Body of pancreas (tissue), 4 donors: ENCODE results near the gene INAFM1. TPM values are rescaled to one million over a fixed set of nuclear protein-coding genes. Genes with fewer than 3 reads are reported as not detected.

Source experiments
- ATAC-seq: fragments of 150-250 bp; one replicate; pipeline ENCODE4 v1.9.1; 2016
- DNase-seq, 4 donors: peaks; one replicate each; pipeline ENCODE4 v3.0.0-alpha.2; 2019
- H3K27ac ChIP-seq, 4 donors: fragments of 200-600 bp; sonication (generic); 1 replicate in 3 of 4; 2 replicates in 1 of 4; pipeline versions ENCODE4 v1.5.1 to v1.6.1; 2016 to 2019; ENCODE audit warnings: mild to moderate bottlenecking in 1 of 4, mixed read lengths in 1 of 4, moderate library complexity in 1 of 4
- H3K27me3 ChIP-seq, 2 donors: fragments of 200-600 bp; sonication (generic); one replicate each; pipeline ENCODE4 v1.6.0; 2016; ENCODE audit warnings: mild to moderate bottlenecking in 1 of 2
- H3K36me3 ChIP-seq, 2 donors: fragments of 200-600 bp; sonication (generic); replicated peaks in 1 of 2; 2 replicates each; pipeline ENCODE4 v1.5.1; 2016; ENCODE audit warnings: low read depth in 2 of 2; ENCODE audit not compliant: insufficient read depth in 1 of 2
- H3K4me1 ChIP-seq: fragments of 200-600 bp; sonication (generic); one replicate; pipeline ENCODE4 v1.6.0; 2016
- H3K4me3 ChIP-seq, 2 donors: fragments of 200-600 bp; sonication (generic); 1 replicate in 1 of 2; 2 replicates in 1 of 2; pipeline ENCODE4 v1.5.1; 2016 to 2019
- H3K9me3 ChIP-seq, 3 donors: fragments of 200-600 bp; sonication (generic); 1 replicate in 2 of 3; 2 replicates in 1 of 3; pipeline ENCODE4 v1.5.1; 2016
- POLR2A ChIP-seq, 3 donors: fragments of 450-650 bp; IDR thresholded peaks; one replicate each; pipeline ENCODE4 v1.6.1; 2016; ENCODE audit warnings: antibody characterized with exemption in 3 of 3, mild to moderate bottlenecking in 2 of 3
- WGBS, 2 donors: methylation state at CpG; one replicate each; pipeline ENCODE4 v1.1.5; 2017; 5-methylcytosine and 5-hydroxymethylcytosine counted together
- intact Hi-C: fragments of 100-400 bp; cut with DNase I; formaldehyde crosslinking; loops from one replicate; pipeline ENCODE4 v1.15.1; 2023
- total RNA-seq, 2 donors: library from RNA; depleted of rRNA; stranded (reverse); fragments of >200 nt; gene quantifications; one replicate each; pipeline ENCODE4 v1.1.0, GENCODE V29; 2016
- TF ChIP-seq, protein P1 (sequence below), 7 experiments: fragments of 450-650 bp in 4 of 7; fragments of 200-600 bp in 3 of 7; sonication (generic) in 3 of 7; IDR thresholded peaks; one replicate each; pipeline ENCODE4 v1.5.1; 2016 to 2019; ENCODE audit warnings: antibody characterized with exemption in 7 of 7

Gene INAFM1
- total RNA-seq, 2 donors from 2014 or later = 9.1 to 10.2 TPM

DNA sequence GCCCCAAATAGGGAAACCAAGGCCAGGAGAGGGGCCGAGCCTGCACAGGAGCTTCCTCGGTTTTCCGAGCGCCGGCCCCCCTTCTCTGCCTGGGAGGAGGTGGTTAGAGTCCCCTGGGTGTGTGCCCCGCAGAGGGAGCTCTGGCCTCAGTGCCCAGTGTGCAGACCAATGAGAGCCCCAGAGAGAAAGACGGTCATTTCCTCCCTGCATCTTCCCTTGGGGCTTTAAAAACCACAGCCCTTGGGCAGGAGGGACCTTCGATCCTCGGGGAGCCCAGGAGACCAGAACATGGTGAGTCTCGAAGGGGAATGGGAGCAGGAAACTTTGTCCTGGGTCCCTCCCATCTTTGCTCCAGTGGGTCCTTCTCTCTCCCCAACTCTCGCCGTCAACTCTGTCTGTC lies 34.9 kb downstream of the INAFM1 start, which contains the start of gene C5AR1:
C5AR1 (plus strand) TSS at position 254 of the 400 bp plus-strand sequence; CDS start at position 289, 35 bp downstream.
- ATAC-seq = no peak
- peak in 1 of 4 donors; percentile 62 for DNase-seq

DNA sequence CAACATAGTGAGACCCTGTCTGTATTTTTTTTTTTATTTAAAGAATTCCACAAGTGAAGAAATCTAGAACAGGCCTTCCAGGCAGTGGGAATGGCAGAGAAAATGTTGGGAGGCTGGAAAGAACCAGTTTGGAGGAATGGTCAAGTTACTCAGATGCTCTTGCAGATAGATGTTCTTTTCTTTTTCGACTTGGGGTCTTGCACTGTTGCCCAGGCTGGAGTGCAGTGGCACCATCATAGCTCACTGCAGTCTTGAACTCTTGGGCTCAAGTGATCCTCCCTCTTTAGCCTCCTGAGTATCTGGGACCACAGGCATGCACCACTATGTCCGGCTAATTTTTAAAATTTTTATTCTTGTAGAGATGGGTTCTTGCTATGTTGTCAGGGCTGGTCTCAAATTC lies 35.6 kb downstream of the INAFM1 start:
- Histone ChIP-seq H3K27ac (peak overlapping the region in 1 of 4 donors; percentile 50), H3K4me1 (peaks cover 10% of the 10 kb centered on the region), H3K36me3 (no peaks in the 10 kb centered on the region), H3K4me3 (no peak overlapping the region), H3K27me3 (no peaks in the 10 kb centered on the region), H3K9me3 (no peaks in the 10 kb centered on the region)
- WGBS, 2 donors = 68 to 86% methylated on average over 2 of the region's 2 CpGs
- ATAC-seq (no peak), DNase-seq (no peak)
- TF ChIP-seq POLR2A (IDR thresholded peaks at IDR 0.05) = no peak
- TF ChIP-seq, protein P1, sequence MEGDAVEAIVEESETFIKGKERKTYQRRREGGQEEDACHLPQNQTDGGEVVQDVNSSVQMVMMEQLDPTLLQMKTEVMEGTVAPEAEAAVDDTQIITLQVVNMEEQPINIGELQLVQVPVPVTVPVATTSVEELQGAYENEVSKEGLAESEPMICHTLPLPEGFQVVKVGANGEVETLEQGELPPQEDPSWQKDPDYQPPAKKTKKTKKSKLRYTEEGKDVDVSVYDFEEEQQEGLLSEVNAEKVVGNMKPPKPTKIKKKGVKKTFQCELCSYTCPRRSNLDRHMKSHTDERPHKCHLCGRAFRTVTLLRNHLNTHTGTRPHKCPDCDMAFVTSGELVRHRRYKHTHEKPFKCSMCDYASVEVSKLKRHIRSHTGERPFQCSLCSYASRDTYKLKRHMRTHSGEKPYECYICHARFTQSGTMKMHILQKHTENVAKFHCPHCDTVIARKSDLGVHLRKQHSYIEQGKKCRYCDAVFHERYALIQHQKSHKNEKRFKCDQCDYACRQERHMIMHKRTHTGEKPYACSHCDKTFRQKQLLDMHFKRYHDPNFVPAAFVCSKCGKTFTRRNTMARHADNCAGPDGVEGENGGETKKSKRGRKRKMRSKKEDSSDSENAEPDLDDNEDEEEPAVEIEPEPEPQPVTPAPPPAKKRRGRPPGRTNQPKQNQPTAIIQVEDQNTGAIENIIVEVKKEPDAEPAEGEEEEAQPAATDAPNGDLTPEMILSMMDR (IDR thresholded peaks at IDR 0.05) = no peak
- intact Hi-C loops = no loop called here

More for the DNA sequence above, 34.9 kb downstream of the INAFM1 start, which contains the start of gene C5AR1:
- 36 to 45% methylated on average over 10 to 12 of the region's 12 CpGs for WGBS, 2 donors
- H3K4me1 ChIP-seq = peaks cover 13% of the 10 kb centered on the region
- peak in 2 of 3 donors; percentile 39 to 74 for TF ChIP-seq POLR2A (IDR thresholded peaks at IDR 0.05)
- TF ChIP-seq, protein P1 (IDR thresholded peaks at IDR 0.05) = no peak
- no peaks in the 10 kb centered on the region for H3K27me3 ChIP-seq
- no peaks in the 10 kb centered on the region for H3K36me3 ChIP-seq
- no peak within 1 kb of the TSS for H3K4me3 ChIP-seq
- no peaks in the 10 kb centered on the region for H3K9me3 ChIP-seq
- intact Hi-C loops = no loop called here
- peak within 1 kb of the TSS in 1 of 4 donors; percentile 50 for H3K27ac ChIP-seq

DNA sequence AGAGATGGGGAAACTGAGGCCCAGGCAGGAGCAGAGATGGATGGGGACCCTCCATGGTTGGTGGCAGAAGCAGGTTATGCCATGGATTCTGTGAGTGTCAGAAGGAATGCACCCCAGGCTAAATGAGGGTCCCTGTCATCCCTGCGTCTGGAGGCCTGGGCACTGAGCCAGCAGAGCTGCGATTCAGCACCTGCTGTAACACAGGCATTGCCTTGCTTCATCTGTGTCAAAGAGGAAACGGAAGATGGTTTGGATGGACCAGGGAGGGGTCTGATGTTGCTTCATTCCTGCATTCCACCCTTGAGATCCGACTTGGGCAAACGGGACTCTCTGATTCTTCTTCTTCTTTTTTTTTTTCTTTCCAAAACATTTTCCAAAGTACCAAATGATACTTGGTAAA lies 36.1 kb downstream of the INAFM1 start:
- Histone ChIP-seq H3K9me3 (no peaks in the 10 kb centered on the region), H3K4me3 (no peak overlapping the region), H3K27me3 (no peaks in the 10 kb centered on the region), H3K36me3 (no peaks in the 10 kb centered on the region), H3K4me1 (peaks cover 5% of the 10 kb centered on the region), H3K27ac (peak overlapping the region in 1 of 4 donors; percentile 50)
- intact Hi-C loops = no loop called here
- peak in 3 of 4 donors; percentile 37 to 70 (median 38) for DNase-seq
- WGBS, 2 donors = 19 to 31% methylated on average over 5 of the region's 5 CpGs
- TF ChIP-seq POLR2A (IDR thresholded peaks at IDR 0.05) = peak in 2 of 3 donors; percentile 5 to 37
- TF ChIP-seq, protein P1 (IDR thresholded peaks at IDR 0.05) = no peak
- no peak for ATAC-seq

DNA sequence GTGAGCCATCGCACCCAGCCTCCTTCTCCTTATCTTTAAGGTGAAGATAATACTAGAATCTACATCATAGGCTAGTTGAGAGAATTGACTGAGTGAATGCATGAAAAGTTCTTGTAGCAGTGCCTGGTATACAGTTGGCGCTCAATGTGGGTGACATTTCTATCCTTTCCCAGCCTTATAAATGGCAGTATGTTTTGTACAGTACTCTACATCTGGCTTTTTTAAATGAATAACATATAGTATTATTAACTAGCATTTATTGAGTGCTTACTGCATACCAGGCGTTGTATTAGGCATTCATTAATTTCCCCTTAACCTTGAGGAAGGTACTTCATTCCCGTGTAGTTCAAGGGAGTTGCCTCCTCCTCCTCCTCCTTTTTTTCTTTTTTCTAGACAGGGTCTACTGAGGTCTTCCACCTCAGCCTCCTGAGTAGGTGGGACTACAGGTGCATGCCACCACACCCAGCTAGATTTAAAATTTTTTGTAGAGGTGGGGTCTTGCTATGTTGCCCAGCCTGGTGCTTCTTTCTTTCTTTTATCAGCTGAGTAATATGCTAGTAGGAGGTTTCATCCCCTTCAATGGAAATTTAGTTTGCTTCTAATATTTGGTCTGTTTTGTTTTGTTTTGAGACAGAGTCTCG lies 37.8 kb downstream of the INAFM1 start:
- 73 to 83% methylated on average over 5 of the region's 5 CpGs for WGBS, 2 donors
- ATAC-seq = no peak
- H3K27me3 ChIP-seq = no peaks in the 10 kb centered on the region
- no peak overlapping the region for H3K27ac ChIP-seq
- H3K4me1 ChIP-seq = no peaks in the 10 kb centered on the region
- H3K9me3 ChIP-seq = no peaks in the 10 kb centered on the region
- intact Hi-C loops = no loop called here
- TF ChIP-seq, protein P1 (IDR thresholded peaks at IDR 0.05) = no peak
- no peak for TF ChIP-seq POLR2A (IDR thresholded peaks at IDR 0.05)
- H3K36me3 ChIP-seq = no peaks in the 10 kb centered on the region
- DNase-seq = no peak
- H3K4me3 ChIP-seq = no peak overlapping the region
